Tibial nerve (tissue), 4 donors: Measurements from ENCODE around the gene PPP6R1.

Experiments used
- CTCF ChIP-seq, 5 experiments: fragments of 200-600 bp in 3 of 5; fragments of 450-650 bp in 2 of 5; sonication (generic) in 3 of 5; IDR thresholded peaks; one replicate each; pipeline ENCODE4 v1.5.1; 2016 to 2019; ENCODE audit warnings: antibody characterized with exemption in 5 of 5, mild to moderate bottlenecking in 3 of 5, moderate library complexity in 2 of 5
- EP300 ChIP-seq, 2 donors: sonication (generic); formaldehyde crosslinking; IDR thresholded peaks; one replicate each; pipeline ENCODE4 v1.6.1; 2017; ENCODE audit warnings: antibody characterized with exemption in 2 of 2, mild to moderate bottlenecking in 1 of 2
- POLR2A ChIP-seq, 2 donors: fragments of 450-650 bp; IDR thresholded peaks; one replicate each; pipeline ENCODE4 v1.6.1; 2017; ENCODE audit warnings: antibody characterized with exemption in 2 of 2, mild to moderate bottlenecking in 2 of 2, moderate library complexity in 2 of 2

GRCh38 chr19:55265173-55265572 lies 6.4 kb upstream of the PPP6R1 start:
- TF ChIP-seq CTCF (IDR thresholded peaks at IDR 0.05), result no peak
- TF ChIP-seq POLR2A (IDR thresholded peaks at IDR 0.05), result no peak
- TF ChIP-seq EP300 (IDR thresholded peaks at IDR 0.05), result no peak
